Hepatocyte (in vitro differentiated cells): ENCODE results near the gene SLC37A1.

Experiments used
- EZH2 ChIP-seq: fragments of 200-600 bp; sonication (generic); IDR thresholded peaks from 2 replicates; pipeline ENCODE4 v1.6.1; 2016; ENCODE audit warnings: antibody characterized with exemption, mild to moderate bottlenecking, borderline replicate concordance
- TF ChIP-seq, protein P1 (sequence below): fragments of 200-600 bp; sonication (generic); IDR thresholded peaks from 2 replicates; pipeline ENCODE4 v1.5.1; 2016; ENCODE audit warnings: antibody characterized with exemption, mild to moderate bottlenecking; ENCODE audit not compliant: poor library complexity

DNA sequence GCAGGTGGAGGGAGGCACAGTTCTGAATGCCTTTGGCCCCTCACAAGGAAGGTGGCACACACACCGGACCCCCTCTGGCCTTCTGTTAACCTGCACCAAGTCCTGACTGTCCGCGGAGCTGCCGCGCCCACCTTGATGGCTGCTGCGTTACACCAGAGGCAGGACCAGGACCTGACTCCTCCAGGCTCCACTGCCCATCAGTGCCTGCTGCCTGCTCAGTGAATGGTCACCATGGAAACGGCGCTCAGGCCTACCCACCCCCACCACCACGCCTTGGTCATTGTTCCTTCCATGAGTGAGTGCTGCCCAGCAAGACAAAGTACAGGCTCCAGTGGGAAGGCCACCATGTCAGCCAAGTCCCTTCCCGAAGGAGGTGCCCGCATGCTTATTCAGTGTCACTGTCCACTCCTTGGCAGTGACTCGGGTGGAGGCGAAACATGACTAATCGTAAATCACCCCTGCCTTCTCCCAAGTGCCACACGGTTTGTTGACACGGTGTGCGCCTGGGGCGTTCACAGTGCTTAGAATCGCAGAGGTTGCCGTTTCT, 57.3 kb downstream of the SLC37A1 start:
- TF ChIP-seq, protein P1, sequence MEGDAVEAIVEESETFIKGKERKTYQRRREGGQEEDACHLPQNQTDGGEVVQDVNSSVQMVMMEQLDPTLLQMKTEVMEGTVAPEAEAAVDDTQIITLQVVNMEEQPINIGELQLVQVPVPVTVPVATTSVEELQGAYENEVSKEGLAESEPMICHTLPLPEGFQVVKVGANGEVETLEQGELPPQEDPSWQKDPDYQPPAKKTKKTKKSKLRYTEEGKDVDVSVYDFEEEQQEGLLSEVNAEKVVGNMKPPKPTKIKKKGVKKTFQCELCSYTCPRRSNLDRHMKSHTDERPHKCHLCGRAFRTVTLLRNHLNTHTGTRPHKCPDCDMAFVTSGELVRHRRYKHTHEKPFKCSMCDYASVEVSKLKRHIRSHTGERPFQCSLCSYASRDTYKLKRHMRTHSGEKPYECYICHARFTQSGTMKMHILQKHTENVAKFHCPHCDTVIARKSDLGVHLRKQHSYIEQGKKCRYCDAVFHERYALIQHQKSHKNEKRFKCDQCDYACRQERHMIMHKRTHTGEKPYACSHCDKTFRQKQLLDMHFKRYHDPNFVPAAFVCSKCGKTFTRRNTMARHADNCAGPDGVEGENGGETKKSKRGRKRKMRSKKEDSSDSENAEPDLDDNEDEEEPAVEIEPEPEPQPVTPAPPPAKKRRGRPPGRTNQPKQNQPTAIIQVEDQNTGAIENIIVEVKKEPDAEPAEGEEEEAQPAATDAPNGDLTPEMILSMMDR: no peak
- TF ChIP-seq EZH2: no peak
